Astrocyte (in vitro differentiated cells and primary cell): ENCODE data around the gene PEX11G. TPM values are rescaled to one million over a fixed set of nuclear protein-coding genes. Genes with fewer than 3 reads are reported as not detected.
A peak's percentile ranks its signal among the peaks of the same experiment; 100 is the strongest.

Experiments used
- DNase-seq: peaks from one replicate; pipeline ENCODE4 v3.0.0-alpha.2; 2010; ENCODE audit warnings: low read depth
- FAIRE-seq: peaks from 2 replicates; lab custom pipeline; 2011; peaks lifted over from hg19 to GRCh38; lab: Jason Lieb, UNC
- H2AFZ ChIP-seq: 2 replicates; pipeline ENCODE4 v1.6.0; 2012; ENCODE audit warnings: low read depth, low read length, inconsistent platforms
- H3K27ac ChIP-seq: 2 replicates; pipeline ENCODE4 v1.5.1; 2011; ENCODE audit warnings: low read depth, low read length, inconsistent platforms
- H3K27me3 ChIP-seq: 2 replicates; pipeline ENCODE4 v1.6.0; 2011; ENCODE audit warnings: low read length, inconsistent platforms; ENCODE audit not compliant: insufficient read depth
- H3K36me3 ChIP-seq: 2 replicates; pipeline ENCODE4 v1.5.1; 2011; ENCODE audit warnings: low read length, inconsistent platforms; ENCODE audit not compliant: insufficient read depth
- H3K4me1 ChIP-seq: 2 replicates; pipeline ENCODE4 v1.5.1; 2011; ENCODE audit warnings: low read length, inconsistent platforms; ENCODE audit not compliant: insufficient read depth
- H3K4me2 ChIP-seq: 2 replicates; pipeline ENCODE4 v1.6.0; 2012; ENCODE audit warnings: low read length, inconsistent platforms
- H3K4me3 ChIP-seq: 2 replicates; pipeline ENCODE4 v1.5.1; 2011; ENCODE audit warnings: low read depth, mild to moderate bottlenecking, low read length, inconsistent platforms; ENCODE audit not compliant: insufficient read depth
- H3K79me2 ChIP-seq: 2 replicates; pipeline ENCODE4 v1.6.0; 2012; ENCODE audit warnings: mild to moderate bottlenecking, low read length, inconsistent platforms; ENCODE audit not compliant: insufficient read depth
- H3K9ac ChIP-seq: 2 replicates; pipeline ENCODE4 v1.6.0; 2012; ENCODE audit warnings: mild to moderate bottlenecking, low read length, inconsistent platforms
- H3K9me3 ChIP-seq: 2 replicates; pipeline ENCODE4 v1.5.1; 2012; ENCODE audit warnings: low read depth, mild to moderate bottlenecking, low read length, inconsistent platforms; ENCODE audit not compliant: insufficient read depth
- H4K20me1 ChIP-seq: 2 replicates; pipeline ENCODE4 v1.6.0; 2012; ENCODE audit warnings: low read length, inconsistent platforms; ENCODE audit not compliant: insufficient read depth
- H3K27ac Mint-ChIP-seq: one replicate; pipeline ENCODE4 v1.8.0; 2021; ENCODE audit warnings: mild to moderate bottlenecking, mixed read lengths; ENCODE audit not compliant: unreplicated experiment
- H3K27me3 Mint-ChIP-seq: one replicate; pipeline ENCODE4 v1.8.0; 2021; ENCODE audit warnings: low read depth, mixed read lengths; ENCODE audit not compliant: unreplicated experiment
- H3K36me3 Mint-ChIP-seq: one replicate; pipeline ENCODE4 v1.8.0; 2021; ENCODE audit warnings: low read depth, mixed read lengths; ENCODE audit not compliant: unreplicated experiment
- H3K4me1 Mint-ChIP-seq: one replicate; pipeline ENCODE4 v1.8.0; 2021; ENCODE audit warnings: low read depth, mixed read lengths; ENCODE audit not compliant: unreplicated experiment
- H3K4me3 Mint-ChIP-seq: one replicate; pipeline ENCODE4 v1.8.0; 2021; ENCODE audit warnings: mild to moderate bottlenecking, moderate library complexity, mixed read lengths; ENCODE audit not compliant: unreplicated experiment
- H3K9me3 Mint-ChIP-seq: one replicate; pipeline ENCODE4 v1.8.0; 2021; ENCODE audit warnings: mild to moderate bottlenecking, mixed read lengths; ENCODE audit not compliant: unreplicated experiment
- EZH2 ChIP-seq: IDR thresholded peaks from 2 replicates; pipeline ENCODE4 v1.6.1; 2012; ENCODE audit warnings: mild to moderate bottlenecking, low read length, inconsistent platforms; ENCODE audit not compliant: insufficient read depth
- total RNA-seq: library from RNA; stranded (reverse); gene quantifications from 2 replicates; pipeline ENCODE4 v1.2.1, GENCODE V29; 2021
- TF ChIP-seq, protein P1 (sequence below): IDR thresholded peaks from 2 replicates; pipeline ENCODE4 v1.5.1; 2011; ENCODE audit warnings: low read depth, mild to moderate bottlenecking, inconsistent platforms, low read length, moderate library complexity; ENCODE audit not compliant: insufficient read depth

PEX11G gene
- total RNA-seq, 1 donor from 2014 or later, result 1.7 TPM

DNA sequence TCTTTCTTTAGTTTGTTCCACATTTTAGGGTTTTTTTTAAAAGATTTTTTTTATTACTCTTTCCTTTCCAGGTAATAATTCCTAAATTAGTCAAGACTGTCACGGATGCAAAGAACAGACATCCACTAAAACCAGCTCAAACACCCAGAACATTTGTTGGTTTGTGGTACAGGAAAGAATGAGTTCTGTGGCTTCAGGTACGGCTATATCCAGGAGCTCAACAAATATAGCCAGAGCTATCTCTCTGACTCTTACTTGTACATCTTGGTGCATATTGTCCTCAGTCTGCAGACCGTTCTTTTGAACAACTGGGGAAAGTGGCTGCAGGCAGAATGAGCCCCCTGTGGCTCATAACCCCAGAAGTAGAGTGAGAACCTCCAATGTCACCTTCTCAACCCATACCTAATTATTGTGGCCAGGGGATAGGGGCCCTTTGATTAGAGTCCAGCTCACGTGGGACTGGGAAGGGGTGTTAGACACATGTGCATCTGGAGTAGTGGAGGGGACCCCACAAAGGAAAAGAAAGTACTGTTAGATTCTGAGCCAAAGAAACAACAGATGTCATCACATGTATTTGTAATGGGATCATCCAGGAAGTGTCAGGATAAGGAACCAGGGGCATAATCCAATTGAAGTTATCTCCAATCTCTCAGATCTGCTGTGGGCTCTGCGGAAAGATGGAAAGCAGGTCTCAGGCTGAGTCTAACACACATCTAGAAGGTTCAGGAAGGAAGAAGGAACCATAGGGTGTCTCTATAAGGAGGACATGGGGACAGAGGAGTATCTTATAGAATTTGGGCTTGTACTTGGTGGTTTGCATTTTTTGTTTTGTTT is 25.2 kb upstream of the PEX11G start:
- peaks cover 13% of the 10 kb centered on the region for H3K79me2 ChIP-seq
- no peak overlapping the region for H2AFZ ChIP-seq
- no peaks in the 10 kb centered on the region for H3K9me3 Mint-ChIP-seq
- peaks cover 17% of the 10 kb centered on the region for H3K4me1 ChIP-seq
- no peak for DNase-seq
- H4K20me1 ChIP-seq, result no peaks in the 10 kb centered on the region
- no peak overlapping the region for H3K9ac ChIP-seq
- peaks cover 3% of the 10 kb centered on the region for H3K27me3 ChIP-seq
- no peak overlapping the region for H3K27ac ChIP-seq
- no peak for FAIRE-seq
- H3K4me2 ChIP-seq, result no peak overlapping the region
- peaks cover 7% of the 10 kb centered on the region for H3K4me1 Mint-ChIP-seq
- H3K9me3 ChIP-seq, result no peaks in the 10 kb centered on the region
- peaks cover 19% of the 10 kb centered on the region for H3K27me3 Mint-ChIP-seq
- no peak overlapping the region for H3K4me3 ChIP-seq
- TF ChIP-seq, protein P1, sequence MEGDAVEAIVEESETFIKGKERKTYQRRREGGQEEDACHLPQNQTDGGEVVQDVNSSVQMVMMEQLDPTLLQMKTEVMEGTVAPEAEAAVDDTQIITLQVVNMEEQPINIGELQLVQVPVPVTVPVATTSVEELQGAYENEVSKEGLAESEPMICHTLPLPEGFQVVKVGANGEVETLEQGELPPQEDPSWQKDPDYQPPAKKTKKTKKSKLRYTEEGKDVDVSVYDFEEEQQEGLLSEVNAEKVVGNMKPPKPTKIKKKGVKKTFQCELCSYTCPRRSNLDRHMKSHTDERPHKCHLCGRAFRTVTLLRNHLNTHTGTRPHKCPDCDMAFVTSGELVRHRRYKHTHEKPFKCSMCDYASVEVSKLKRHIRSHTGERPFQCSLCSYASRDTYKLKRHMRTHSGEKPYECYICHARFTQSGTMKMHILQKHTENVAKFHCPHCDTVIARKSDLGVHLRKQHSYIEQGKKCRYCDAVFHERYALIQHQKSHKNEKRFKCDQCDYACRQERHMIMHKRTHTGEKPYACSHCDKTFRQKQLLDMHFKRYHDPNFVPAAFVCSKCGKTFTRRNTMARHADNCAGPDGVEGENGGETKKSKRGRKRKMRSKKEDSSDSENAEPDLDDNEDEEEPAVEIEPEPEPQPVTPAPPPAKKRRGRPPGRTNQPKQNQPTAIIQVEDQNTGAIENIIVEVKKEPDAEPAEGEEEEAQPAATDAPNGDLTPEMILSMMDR, result no peak
- no peak for TF ChIP-seq EZH2
- H3K36me3 Mint-ChIP-seq, result no peaks in the 10 kb centered on the region
- peak overlapping the region; percentile 20 for H3K4me3 Mint-ChIP-seq
- no peak overlapping the region for H3K27ac Mint-ChIP-seq
- no peaks in the 10 kb centered on the region for H3K36me3 ChIP-seq

DNA sequence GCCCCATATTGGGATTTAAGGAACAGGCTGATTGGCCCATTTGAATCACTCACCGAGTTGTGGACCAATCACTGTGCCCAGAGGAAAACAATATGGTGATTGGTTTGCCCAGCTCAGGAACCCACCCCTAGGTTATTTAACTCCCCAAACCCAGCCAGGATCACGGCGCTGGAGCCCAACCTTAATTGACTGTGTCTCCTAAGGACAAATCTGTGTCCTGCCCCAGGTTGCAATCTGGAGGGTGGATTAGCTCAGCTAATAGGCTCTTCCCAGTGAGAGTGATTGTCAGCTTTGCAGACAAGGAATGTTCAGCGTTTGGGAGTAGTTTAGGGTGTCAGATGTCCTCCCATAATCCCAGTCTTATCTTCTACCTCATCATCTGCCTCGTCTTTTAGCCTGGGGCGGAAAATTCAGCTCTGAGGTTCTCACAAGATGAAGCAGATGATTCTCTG is 23.6 kb upstream of the PEX11G start:
- H3K4me1 Mint-ChIP-seq, result peaks cover 7% of the 10 kb centered on the region
- Histone ChIP-seq H3K36me3 (no peaks in the 10 kb centered on the region), H3K4me3 (no peak overlapping the region), H3K27me3 (peaks cover 3% of the 10 kb centered on the region), H3K27ac (no peak overlapping the region), H2AFZ (no peak overlapping the region), H4K20me1 (no peaks in the 10 kb centered on the region), H3K4me1 (peaks cover 17% of the 10 kb centered on the region), H3K4me2 (no peak overlapping the region), H3K79me2 (peaks cover 11% of the 10 kb centered on the region), H3K9ac (no peak overlapping the region), H3K9me3 (no peaks in the 10 kb centered on the region)
- peaks cover 20% of the 10 kb centered on the region for H3K27me3 Mint-ChIP-seq
- H3K36me3 Mint-ChIP-seq, result no peaks in the 10 kb centered on the region
- no peak overlapping the region for H3K4me3 Mint-ChIP-seq
- FAIRE-seq (no peak), DNase-seq (no peak)
- H3K9me3 Mint-ChIP-seq, result peaks cover 1% of the 10 kb centered on the region
- no peak overlapping the region for H3K27ac Mint-ChIP-seq
- TF ChIP-seq EZH2, result no peak
- TF ChIP-seq, protein P1, result no peak

DNA sequence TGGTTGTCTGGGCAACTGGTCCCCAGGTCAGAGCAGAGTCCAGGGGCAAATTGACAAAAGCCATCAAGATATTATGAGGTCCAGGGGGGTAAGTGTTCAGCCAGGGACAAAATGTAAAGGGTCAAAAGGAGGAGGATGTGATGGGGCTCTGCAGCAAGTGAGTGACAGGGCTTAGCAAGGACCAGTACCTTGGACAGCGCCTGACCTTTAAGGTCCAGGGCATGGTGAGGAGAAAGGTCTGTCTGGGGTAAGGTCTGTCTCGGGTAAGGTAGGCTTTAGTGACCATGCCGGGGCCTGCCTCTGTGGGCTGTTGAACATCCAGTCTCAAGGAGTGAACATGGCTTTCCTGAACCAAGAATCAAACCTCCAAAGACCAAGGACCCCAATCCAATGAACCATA is 20.8 kb upstream of the PEX11G start:
- no peaks in the 10 kb centered on the region for H3K4me1 ChIP-seq
- no peak overlapping the region for H3K4me3 Mint-ChIP-seq
- no peaks in the 10 kb centered on the region for H3K36me3 Mint-ChIP-seq
- H3K4me2 ChIP-seq, result no peak overlapping the region
- peaks cover 1% of the 10 kb centered on the region for H3K9me3 Mint-ChIP-seq
- H3K27me3 Mint-ChIP-seq, result peaks cover 22% of the 10 kb centered on the region
- no peaks in the 10 kb centered on the region for H4K20me1 ChIP-seq
- no peaks in the 10 kb centered on the region for H3K9me3 ChIP-seq
- no peaks in the 10 kb centered on the region for H3K79me2 ChIP-seq
- TF ChIP-seq EZH2, result no peak
- TF ChIP-seq, protein P1, result no peak
- H2AFZ ChIP-seq, result no peak overlapping the region
- no peaks in the 10 kb centered on the region for H3K36me3 ChIP-seq
- H3K27ac ChIP-seq, result no peak overlapping the region
- no peak overlapping the region for H3K27ac Mint-ChIP-seq
- H3K4me3 ChIP-seq, result no peak overlapping the region
- H3K27me3 ChIP-seq, result peaks cover 3% of the 10 kb centered on the region
- no peak for FAIRE-seq
- no peaks in the 10 kb centered on the region for H3K4me1 Mint-ChIP-seq
- DNase-seq, result no peak
- no peak overlapping the region for H3K9ac ChIP-seq
